ENCODE data around the gene SH2D7.
A peak's percentile ranks its signal among the peaks of the same experiment; 100 is the strongest.

The SH2D7 gene

GRCh38 chr15:78093242-78094020 lies 1.1 kb downstream of the SH2D7 start:
- no peak overlapping the region for H3K4me3 ChIP-seq (ENCODE audit: severe bottlenecking)
- no peaks in the 10 kb centered on the region for H3K36me3 ChIP-seq (ENCODE audit: low read depth)
- peak; percentile 31; the same call in 1 of the 3 replicates for ATAC-seq (ENCODE audit: low read depth)
- no peaks in the 10 kb centered on the region for H3K27me3 ChIP-seq (ENCODE audit: insufficient read depth, poor library complexity, severe bottlenecking)
- no peaks in the 10 kb centered on the region for H3K4me1 ChIP-seq (ENCODE audit: insufficient read depth, poor library complexity, severe bottlenecking)
- H3K27ac ChIP-seq (ENCODE audit: poor library complexity, severe bottlenecking) = no peak overlapping the region
- DNase-seq (ENCODE audit: low spot score) = peak; percentile 55
- H3K9me3 ChIP-seq (ENCODE audit: severe bottlenecking) = no peaks in the 10 kb centered on the region
- TF ChIP-seq, protein P1, sequence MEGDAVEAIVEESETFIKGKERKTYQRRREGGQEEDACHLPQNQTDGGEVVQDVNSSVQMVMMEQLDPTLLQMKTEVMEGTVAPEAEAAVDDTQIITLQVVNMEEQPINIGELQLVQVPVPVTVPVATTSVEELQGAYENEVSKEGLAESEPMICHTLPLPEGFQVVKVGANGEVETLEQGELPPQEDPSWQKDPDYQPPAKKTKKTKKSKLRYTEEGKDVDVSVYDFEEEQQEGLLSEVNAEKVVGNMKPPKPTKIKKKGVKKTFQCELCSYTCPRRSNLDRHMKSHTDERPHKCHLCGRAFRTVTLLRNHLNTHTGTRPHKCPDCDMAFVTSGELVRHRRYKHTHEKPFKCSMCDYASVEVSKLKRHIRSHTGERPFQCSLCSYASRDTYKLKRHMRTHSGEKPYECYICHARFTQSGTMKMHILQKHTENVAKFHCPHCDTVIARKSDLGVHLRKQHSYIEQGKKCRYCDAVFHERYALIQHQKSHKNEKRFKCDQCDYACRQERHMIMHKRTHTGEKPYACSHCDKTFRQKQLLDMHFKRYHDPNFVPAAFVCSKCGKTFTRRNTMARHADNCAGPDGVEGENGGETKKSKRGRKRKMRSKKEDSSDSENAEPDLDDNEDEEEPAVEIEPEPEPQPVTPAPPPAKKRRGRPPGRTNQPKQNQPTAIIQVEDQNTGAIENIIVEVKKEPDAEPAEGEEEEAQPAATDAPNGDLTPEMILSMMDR (IDR thresholded peaks at IDR 0.05; ENCODE audit: poor library complexity, severe bottlenecking) = no peak

- no peaks in the 10 kb centered on the region for H3K4me1 ChIP-seq (ENCODE audit: insufficient read depth, poor library complexity, severe bottlenecking)
- no peaks in the 10 kb centered on the region for H3K36me3 ChIP-seq (ENCODE audit: low read depth)
- TF ChIP-seq, protein P1 (IDR thresholded peaks at IDR 0.05; ENCODE audit: poor library complexity, severe bottlenecking) = no peak
- no peaks in the 10 kb centered on the region for H3K27me3 ChIP-seq (ENCODE audit: insufficient read depth, poor library complexity, severe bottlenecking)
- no peak overlapping the region for H3K4me3 ChIP-seq (ENCODE audit: severe bottlenecking)
- peak; percentile 66 for DNase-seq (ENCODE audit: low spot score)
- H3K27ac ChIP-seq (ENCODE audit: poor library complexity, severe bottlenecking) = no peak overlapping the region
- H3K9me3 ChIP-seq (ENCODE audit: severe bottlenecking) = no peaks in the 10 kb centered on the region
- ATAC-seq (ENCODE audit: low read depth) = no peak
These were observed 5.3 kb downstream of the SH2D7 start for GRCh38 chr15:78097667-78098066.

DNA sequence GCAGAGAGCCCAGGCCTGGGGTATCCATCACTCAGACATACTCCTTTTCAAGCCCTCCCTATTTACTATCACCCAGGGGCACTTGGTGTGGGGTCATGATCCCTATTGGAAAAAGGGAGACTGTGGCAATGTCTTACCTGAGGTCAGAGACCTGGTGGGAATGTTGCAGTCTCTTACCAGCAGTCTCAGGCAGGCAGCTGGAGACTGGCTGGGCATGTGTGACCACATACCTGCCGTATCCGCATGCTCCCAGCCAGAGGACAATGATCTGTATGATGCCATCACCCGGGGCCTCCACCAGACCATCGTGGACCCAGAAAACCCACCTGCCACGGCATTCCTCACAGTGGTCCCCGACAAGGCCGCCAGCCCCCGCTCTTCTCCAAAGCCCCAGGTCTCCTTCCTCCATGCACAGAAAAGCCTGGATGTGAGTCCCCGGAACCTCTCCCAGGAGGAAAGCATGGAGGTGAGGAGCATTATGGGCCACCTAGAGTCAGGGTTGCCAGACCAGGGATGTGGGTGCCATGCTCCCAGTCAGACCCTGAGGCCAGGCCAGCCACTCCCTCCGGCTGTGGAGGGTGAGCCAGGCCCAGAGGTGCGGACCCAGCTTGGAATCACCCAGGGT lies 5.9 kb downstream of the SH2D7 start:
- Histone ChIP-seq H3K36me3 (ENCODE audit: low read depth) (no peaks in the 10 kb centered on the region), H3K27me3 (ENCODE audit: insufficient read depth, poor library complexity, severe bottlenecking) (no peaks in the 10 kb centered on the region), H3K27ac (ENCODE audit: poor library complexity, severe bottlenecking) (no peak overlapping the region), H3K4me3 (ENCODE audit: severe bottlenecking) (no peak overlapping the region), H3K4me1 (ENCODE audit: insufficient read depth, poor library complexity, severe bottlenecking) (no peaks in the 10 kb centered on the region), H3K9me3 (ENCODE audit: severe bottlenecking) (no peaks in the 10 kb centered on the region)
- TF ChIP-seq, protein P1 (IDR thresholded peaks at IDR 0.05; ENCODE audit: poor library complexity, severe bottlenecking) = no peak
- DNase-seq (ENCODE audit: low spot score) (peak; percentile 69), ATAC-seq (ENCODE audit: low read depth) (no peak)

DNA sequence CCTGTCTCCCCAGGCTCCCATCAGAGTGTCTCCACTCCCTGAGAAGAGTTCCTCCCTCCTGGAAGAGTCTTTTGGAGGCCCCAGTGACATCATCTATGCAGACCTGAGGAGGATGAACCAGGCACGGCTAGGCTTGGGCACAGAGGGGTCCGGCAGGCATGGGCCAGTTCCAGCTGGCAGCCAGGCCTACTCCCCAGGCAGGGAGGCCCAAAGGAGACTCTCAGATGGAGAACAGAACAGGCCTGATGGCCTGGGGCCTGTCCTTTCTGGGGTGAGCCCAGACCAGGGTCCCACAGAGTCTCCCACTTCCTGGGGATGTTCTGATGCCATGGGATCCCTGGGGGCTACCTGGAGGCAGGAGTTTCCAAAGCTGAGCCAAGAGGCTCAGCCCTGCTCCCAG lies 8.5 kb downstream of the SH2D7 start:
- no peak for DNase-seq (ENCODE audit: low spot score)
- Histone ChIP-seq H3K27me3 (ENCODE audit: insufficient read depth, poor library complexity, severe bottlenecking) (no peaks in the 10 kb centered on the region), H3K4me3 (ENCODE audit: severe bottlenecking) (no peak overlapping the region), H3K4me1 (ENCODE audit: insufficient read depth, poor library complexity, severe bottlenecking) (no peaks in the 10 kb centered on the region), H3K36me3 (ENCODE audit: low read depth) (no peaks in the 10 kb centered on the region), H3K9me3 (ENCODE audit: severe bottlenecking) (no peaks in the 10 kb centered on the region), H3K27ac (ENCODE audit: poor library complexity, severe bottlenecking) (no peak overlapping the region)
- no peak for ATAC-seq (ENCODE audit: low read depth)
- TF ChIP-seq, protein P1 (IDR thresholded peaks at IDR 0.05; ENCODE audit: poor library complexity, severe bottlenecking) = no peak
